GM19328 (cell line): ENCODE data around the gene P3R3URF.
"Not testable (repeated sequence)": the region's sequence is repeated elsewhere in the genome, so short reads cannot be mapped to it uniquely, and the experiment has no call there.

Experiments used
- ATAC-seq: cut with Tn5 transposase; IDR thresholded peaks from one replicate; pipeline ENCODE4 v1.9.1; 2021; ENCODE audit warnings: mild to moderate bottlenecking, moderate library complexity; ENCODE audit not compliant: unreplicated experiment

The P3R3URF gene

GRCh38 chr1:46176211-46176865 is at the start of gene P3R3URF:
Gene P3R3URF (minus strand): TSS chr1:46176488. CDS start chr1:46176471, 17 bp downstream.
- no peak for ATAC-seq

GRCh38 chr1:46224966-46225365 is 48.7 kb upstream of the P3R3URF start:
- no peak for ATAC-seq

- peak; percentile 65 for ATAC-seq
Observed at GRCh38 chr1:46223472-46223943, 47.2 kb upstream of the P3R3URF start.

GRCh38 chr1:46223055-46223454 is 46.8 kb upstream of the P3R3URF start:
- not testable (repeated sequence) for ATAC-seq

- ATAC-seq: no peak
Observed at GRCh38 chr1:46221749-46222148, 45.5 kb upstream of the P3R3URF start.

- ATAC-seq: no peak
Observed at GRCh38 chr1:46220808-46221207, 44.5 kb upstream of the P3R3URF start.

GRCh38 chr1:46219551-46220520 is 43.5 kb upstream of the P3R3URF start:
- ATAC-seq: no peak

- ATAC-seq: no peak
Observed at GRCh38 chr1:46218443-46218842, 42.2 kb upstream of the P3R3URF start.

- no peak for ATAC-seq
Observed at GRCh38 chr1:46215504-46215903, 39.2 kb upstream of the P3R3URF start.

GRCh38 chr1:46211051-46211450 is 34.8 kb upstream of the P3R3URF start:
- ATAC-seq: no peak

- no peak for ATAC-seq
Observed at GRCh38 chr1:46210561-46210960, 34.3 kb upstream of the P3R3URF start.

- ATAC-seq: no peak
Observed at GRCh38 chr1:46206399-46206798, 30.1 kb upstream of the P3R3URF start.

GRCh38 chr1:46205791-46206190 is 29.5 kb upstream of the P3R3URF start:
- ATAC-seq: no peak

GRCh38 chr1:46205141-46205540 is 28.9 kb upstream of the P3R3URF start:
- no peak for ATAC-seq

GRCh38 chr1:46204406-46204742 is 28.1 kb upstream of the P3R3URF start:
- ATAC-seq: no peak

- ATAC-seq: no peak
Observed at GRCh38 chr1:46203738-46204405, 27.6 kb upstream of the P3R3URF start.

- ATAC-seq: no peak
Observed at GRCh38 chr1:46199233-46199749, 23.0 kb upstream of the P3R3URF start.

GRCh38 chr1:46197964-46198811 is 21.9 kb upstream of the P3R3URF start, which contains the start of gene POMGNT1:
Gene POMGNT1 (minus strand): TSS chr1:46198434. CDS start chr1:46197821, 613 bp downstream.
- ATAC-seq: peak; percentile 85

GRCh38 chr1:46197560-46197963 is 21.3 kb upstream of the P3R3URF start:
- ATAC-seq: no peak

GRCh38 chr1:46196609-46197008 is 20.3 kb upstream of the P3R3URF start:
- ATAC-seq: no peak
